ENCODE measurements around the gene SLC2A5. TPM values are rescaled to one million over a fixed set of nuclear protein-coding genes. Genes with fewer than 3 reads are reported as not detected.

SLC2A5 gene
- total RNA-seq, 4 donors from 2014 or later: 0.32 to 7.9 (median 2.3) TPM

DNA sequence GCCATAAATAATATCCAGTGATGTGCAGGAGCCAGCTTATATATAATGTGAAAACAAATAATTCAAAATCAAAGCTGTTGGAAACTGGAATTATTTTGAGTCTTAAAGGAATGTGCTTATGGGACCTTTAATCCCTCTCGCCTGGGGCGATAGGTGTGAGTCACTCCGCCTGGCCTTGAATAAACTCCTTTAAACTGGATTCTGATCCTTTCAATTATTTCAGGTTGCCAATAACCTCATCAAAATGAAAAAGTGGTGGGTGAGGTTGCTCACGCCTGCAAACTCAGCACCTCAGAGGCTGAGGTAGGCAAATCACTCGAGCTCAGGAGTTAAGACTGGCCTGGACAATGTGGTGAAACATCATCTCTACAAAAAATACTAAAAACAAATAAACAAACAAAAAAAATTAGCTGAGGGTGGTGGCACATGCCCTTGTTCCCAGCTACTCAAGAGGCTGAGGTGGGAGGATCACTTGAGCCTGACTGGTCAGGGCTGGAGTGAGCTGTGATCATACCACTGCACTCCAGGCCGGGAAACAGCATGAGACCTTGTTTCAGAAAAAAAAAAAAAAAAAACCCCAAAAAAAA is 11.4 kb upstream of the SLC2A5 start:
- ATAC-seq (ENCODE audit: low FRiP score) (no peak), DNase-seq (ENCODE audit: low spot score) (no peak)
- TF ChIP-seq CTCF (IDR thresholded peaks at IDR 0.05): no peak

DNA sequence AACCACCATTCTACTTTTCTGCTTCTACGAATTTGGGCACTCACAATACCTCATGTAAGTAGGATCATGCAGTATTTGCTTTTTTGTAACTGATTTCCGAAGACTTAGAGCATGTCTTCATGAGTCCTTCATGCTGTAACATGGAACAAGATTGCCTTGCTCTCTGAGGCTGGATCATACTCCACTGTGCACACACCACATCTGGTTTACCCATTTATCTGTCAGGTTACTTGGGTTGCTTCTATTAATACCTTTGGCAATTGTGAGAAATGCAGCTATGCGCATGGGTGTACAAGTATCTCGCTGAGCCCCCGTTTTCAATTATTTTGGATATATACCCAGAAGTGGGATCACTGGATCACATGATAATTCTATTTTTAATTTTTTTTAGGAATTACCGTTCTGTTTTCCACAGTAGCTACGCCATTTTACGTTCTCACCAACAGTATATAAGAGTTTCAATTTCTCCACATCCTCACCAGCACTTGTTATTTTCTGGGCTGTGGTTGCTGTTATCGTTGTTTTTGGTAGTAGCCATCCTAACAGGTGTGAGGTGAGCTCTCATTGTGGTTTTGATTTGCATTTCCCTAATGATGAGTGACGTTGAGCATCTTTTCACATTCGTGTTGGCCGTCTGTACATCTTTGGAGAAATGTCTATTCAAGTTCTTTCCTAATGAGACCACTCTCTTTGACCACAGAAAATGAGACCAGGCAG is 10.7 kb upstream of the SLC2A5 start:
- DNase-seq (ENCODE audit: low spot score): no peak
- ATAC-seq (ENCODE audit: low FRiP score): no peak
- no peak for TF ChIP-seq CTCF (IDR thresholded peaks at IDR 0.05)

GRCh38 chr1:9078752-9079500 is 9.5 kb upstream of the SLC2A5 start:
- no peak for TF ChIP-seq CTCF (IDR thresholded peaks at IDR 0.05)
- ATAC-seq (ENCODE audit: low FRiP score): peak; percentile 51
- DNase-seq (ENCODE audit: low spot score): no peak

- DNase-seq (ENCODE audit: low spot score) (no peak), ATAC-seq (ENCODE audit: low FRiP score) (no peak)
- no peak for TF ChIP-seq CTCF (IDR thresholded peaks at IDR 0.05)
These were observed 8.7 kb upstream of the SLC2A5 start for GRCh38 chr1:9078015-9078751.

DNA sequence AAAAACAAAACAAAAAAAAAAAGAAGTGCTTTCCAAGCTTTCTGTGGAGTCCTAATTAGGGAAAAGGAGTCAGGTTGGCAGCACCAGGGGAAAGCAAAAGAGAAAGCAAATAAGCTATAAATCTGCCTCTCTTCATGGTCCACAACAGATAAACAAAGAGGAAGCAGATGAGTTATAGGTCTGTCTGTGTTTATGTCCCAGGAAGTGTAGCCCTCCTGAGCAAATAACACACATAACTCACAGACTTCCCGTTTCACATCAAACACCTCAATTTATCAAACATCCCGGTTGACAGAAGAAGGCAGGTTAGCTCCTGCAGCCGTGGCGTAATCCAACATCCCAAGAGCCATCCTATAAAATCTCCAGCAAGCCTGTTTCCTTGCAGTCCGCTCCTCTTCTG is 5.6 kb upstream of the SLC2A5 start:
- no peak for DNase-seq (ENCODE audit: low spot score)
- no peak for ATAC-seq (ENCODE audit: low FRiP score)
- no peak for TF ChIP-seq CTCF (IDR thresholded peaks at IDR 0.05)

GRCh38 chr1:9073143-9073542 is 3.7 kb upstream of the SLC2A5 start:
- DNase-seq (ENCODE audit: low spot score): no peak
- ATAC-seq (ENCODE audit: low FRiP score): no peak
- TF ChIP-seq CTCF (IDR thresholded peaks at IDR 0.05): no peak
